PC-3 (cell line): ENCODE data around the gene MIGA1. TPM values are rescaled to one million over a fixed set of nuclear protein-coding genes. Genes with fewer than 3 reads are reported as not detected.
A peak's percentile ranks its signal among the peaks of the same experiment; 100 is the strongest.

ENCODE experiments used
- ATAC-seq: fragments of 200-7000 bp; cut with Tn5 transposase; 2 replicates; pipeline ENCODE4 v1.9.1; 2020; ENCODE audit warnings: mild to moderate bottlenecking, moderate library complexity
- BruUV-seq: library from RNA; stranded (reverse); fragments of 400-500 nt; replicated peaks from 2 replicates; lab custom pipeline; 2021; lab: Mats Ljungman, UMichigan
- CTCF ChIA-PET: fragments of 300-600 bp; sonication (Branson Sonifier 250); formaldehyde crosslinking; loops from one replicate; lab custom pipeline; 2022; ENCODE audit warnings: antibody characterized with exemption; lab: Charles Lee
- POLR2A ChIA-PET: fragments of 300-600 bp; sonication (Branson Sonifier 250); formaldehyde crosslinking; loops from one replicate; lab custom pipeline; 2022; ENCODE audit warnings: antibody characterized with exemption; ENCODE audit not compliant: unreplicated experiment; lab: Charles Lee
- DNase-seq: peaks from one replicate; pipeline ENCODE4 v3.0.0-alpha.2; 2015
- H2AFZ ChIP-seq: fragments of 300-600 bp; sonication (generic); 2 replicates; pipeline ENCODE4 v1.6.0; 2016; ENCODE audit warnings: antibody characterized with exemption, low read length
- H3F3A ChIP-seq: fragments of 300-600 bp; sonication (generic); one replicate; pipeline ENCODE4 v1.6.0; 2017; ENCODE audit warnings: antibody characterized with exemption, low read length, control low read depth, mild to moderate bottlenecking; ENCODE audit not compliant: unreplicated experiment
- H3K27ac ChIP-seq: fragments of 300-600 bp; sonication (generic); 2 replicates; pipeline ENCODE4 v1.5.1; 2016; ENCODE audit warnings: mild to moderate bottlenecking, low read length
- H3K27me3 ChIP-seq: fragments of 300-600 bp; sonication (generic); 2 replicates; pipeline ENCODE4 v1.6.1; 2016; ENCODE audit warnings: low read length, mixed read lengths
- H3K36me3 ChIP-seq: fragments of 300-600 bp; sonication (generic); 2 replicates; pipeline ENCODE4 v1.6.1; 2016; ENCODE audit warnings: low read depth, mixed run types, low read length, mixed read lengths
- H3K4me1 ChIP-seq: fragments of 300-600 bp; sonication (generic); 2 replicates; pipeline ENCODE4 v1.5.1; 2016; ENCODE audit warnings: low read length; ENCODE audit not compliant: insufficient read depth
- H3K4me2 ChIP-seq: fragments of 300-600 bp; sonication (generic); 2 replicates; pipeline ENCODE4 v1.6.0; 2016; ENCODE audit warnings: low read length
- H3K4me3 ChIP-seq: fragments of 300-600 bp; sonication (generic); 2 replicates; pipeline ENCODE4 v1.5.1; 2016; ENCODE audit warnings: mild to moderate bottlenecking, low read length, mixed read lengths
- H3K79me2 ChIP-seq: fragments of 300-600 bp; sonication (generic); 2 replicates; pipeline ENCODE4 v1.6.1; 2017; ENCODE audit warnings: low read length, mixed read lengths
- H3K9ac ChIP-seq: fragments of 300-600 bp; sonication (generic); 2 replicates; pipeline ENCODE4 v1.6.0; 2016; ENCODE audit warnings: mild to moderate bottlenecking, low read length
- H3K9me2 ChIP-seq: fragments of 300-600 bp; sonication (generic); replicated peaks from 2 replicates; pipeline ENCODE4 v1.6.1; 2016; ENCODE audit warnings: mixed run types, low read length, mixed read lengths
- H3K9me3 ChIP-seq: fragments of 300-600 bp; sonication (generic); 2 replicates; pipeline ENCODE4 v1.6.1; 2016; ENCODE audit warnings: low read length, mixed read lengths
- H4K20me1 ChIP-seq: fragments of 300-600 bp; sonication (generic); 2 replicates; pipeline ENCODE4 v1.6.1; 2016; ENCODE audit warnings: low read length, mixed read lengths
- CTCF ChIP-seq: fragments of 300-600 bp; sonication (generic); conservative IDR thresholded peaks from 2 replicates; pipeline ENCODE4 v1.5.1; 2017; ENCODE audit warnings: antibody characterized with exemption, low read depth, mild to moderate bottlenecking, low read length
- EZH2 ChIP-seq: fragments of 300-600 bp; sonication (generic); IDR thresholded peaks from one replicate; pipeline ENCODE4 v1.6.1; 2017; ENCODE audit warnings: antibody characterized with exemption, mild to moderate bottlenecking, low read length; ENCODE audit not compliant: unreplicated experiment
- EZH2phosphoT487 ChIP-seq: fragments of 300-600 bp; sonication (generic); IDR thresholded peaks from 2 replicates; pipeline ENCODE4 v1.6.1; 2018; ENCODE audit warnings: mild to moderate bottlenecking, antibody characterized with exemption, low read length, borderline replicate concordance
- intact Hi-C: fragments of 100-400 bp; cut with micrococcal nuclease; formaldehyde crosslinking; loops from 2 replicates; pipeline ENCODE4 v1.9.0; 2023
- total RNA-seq: library from RNA; depleted of rRNA; stranded (reverse); fragments of >200 nt; gene quantifications from 2 replicates; pipeline ENCODE4 v1.2.3, GENCODE V29; 2014

The MIGA1 gene
- total RNA-seq, 1 experiment from 2014 or later, result 6.5 TPM

- Histone ChIP-seq H3K9ac (no peak overlapping the region), H3K79me2 (no peaks in the 10 kb centered on the region)
Measured at GRCh38 chr1:77833521-77834100, 54.2 kb downstream of the MIGA1 start.

GRCh38 chr1:77834771-77835334 lies 55.4 kb downstream of the MIGA1 start:
- CTCF ChIA-PET, result no interaction called here
- DNase-seq, result peak; percentile 55
- Histone ChIP-seq H3K27me3 (no peaks in the 10 kb centered on the region), H3K27ac (0 out of 2 replicates have a peak overlapping the region, but pooled peaks have one; percentile 6), H4K20me1 (no peaks in the 10 kb centered on the region), H3K9me3 (no peaks in the 10 kb centered on the region), H3K9me2 (no peaks in the 10 kb centered on the region), H2AFZ (no peak overlapping the region), H3K4me3 (no peak overlapping the region), H3K79me2 (no peaks in the 10 kb centered on the region), H3K36me3 (peaks cover 4% of the 10 kb centered on the region; the same call in 1 of the 2 replicates), H3F3A (no peaks in the 10 kb centered on the region), H3K4me2 (no peak overlapping the region), H3K9ac (no peak overlapping the region), H3K4me1 (peaks cover 31% of the 10 kb centered on the region)
- BruUV-seq, result no TSS peak
- POLR2A ChIA-PET, result interaction anchor here (0.7 to 0.8 kb wide), 2 partner anchors 236 to 854 kb away, joined by 3 to 6 read pairs; no protein-coding TSS in a partner anchor
- TF ChIP-seq EZH2 (no peak), CTCF (no peak), EZH2phosphoT487 (no peak)
- intact Hi-C loops, result loop anchor here (5.0 kb wide), 1 partner anchor 52 kb away; the partner anchor contains the start of gene NEXN
- peak; percentile 62 for ATAC-seq

More at GRCh38 chr1:77833521-77834100, 54.2 kb downstream of the MIGA1 start:
- H3K27me3 ChIP-seq, result no peaks in the 10 kb centered on the region
- H3K4me2 ChIP-seq, result no peak overlapping the region
- H3K4me3 ChIP-seq, result no peak overlapping the region
- DNase-seq (no peak), ATAC-seq (no peak)
- no peaks in the 10 kb centered on the region for H3K9me2 ChIP-seq
- no TSS peak for BruUV-seq
- H3K4me1 ChIP-seq, result peaks cover 31% of the 10 kb centered on the region
- no peaks in the 10 kb centered on the region for H4K20me1 ChIP-seq
- H3K27ac ChIP-seq, result peak overlapping the region; percentile 33
- POLR2A ChIA-PET, result no interaction called here
- CTCF ChIA-PET, result no interaction called here
- peaks cover 4% of the 10 kb centered on the region; the same call in 1 of the 2 replicates for H3K36me3 ChIP-seq
- no peak for TF ChIP-seq EZH2
- TF ChIP-seq CTCF, result no peak
- no peak for TF ChIP-seq EZH2phosphoT487
- no peaks in the 10 kb centered on the region for H3K9me3 ChIP-seq
- intact Hi-C loops, result loop anchor here (5.0 kb wide), 1 partner anchor 54 kb away; the partner anchor contains the start of gene NEXN
- H2AFZ ChIP-seq, result no peak overlapping the region
- no peaks in the 10 kb centered on the region for H3F3A ChIP-seq

GRCh38 chr1:77841574-77841973 lies 62.1 kb downstream of the MIGA1 start:
- H4K20me1 ChIP-seq, result no peaks in the 10 kb centered on the region
- H3K9me3 ChIP-seq, result no peaks in the 10 kb centered on the region
- ChIA-PET POLR2A (no interaction called here), CTCF (no interaction called here)
- BruUV-seq, result no TSS peak
- H3K9me2 ChIP-seq, result no peaks in the 10 kb centered on the region
- no peak overlapping the region for H3K4me2 ChIP-seq
- ATAC-seq, result no peak
- no peak overlapping the region for H3K9ac ChIP-seq
- peaks cover 3% of the 10 kb centered on the region; the same call in 1 of the 2 replicates for H3K36me3 ChIP-seq
- no peak overlapping the region for H3K4me3 ChIP-seq
- H2AFZ ChIP-seq, result no peak overlapping the region
- no peaks in the 10 kb centered on the region for H3K27me3 ChIP-seq
- DNase-seq, result no peak
- no peaks in the 10 kb centered on the region for H3F3A ChIP-seq
- TF ChIP-seq EZH2phosphoT487, result no peak
- TF ChIP-seq CTCF, result no peak
- TF ChIP-seq EZH2, result no peak
- H3K4me1 ChIP-seq, result no peaks in the 10 kb centered on the region
- H3K79me2 ChIP-seq, result no peaks in the 10 kb centered on the region
- intact Hi-C loops, result no loop called here
- no peak overlapping the region for H3K27ac ChIP-seq
